Measurements from ENCODE around the gene MUC4.
A peak's percentile ranks its signal among the peaks of the same experiment; 100 is the strongest.
"Not testable (repeated sequence)": the region's sequence is repeated elsewhere in the genome, so short reads cannot be mapped to it uniquely, and the experiment has no call there.

Gene MUC4

DNA sequence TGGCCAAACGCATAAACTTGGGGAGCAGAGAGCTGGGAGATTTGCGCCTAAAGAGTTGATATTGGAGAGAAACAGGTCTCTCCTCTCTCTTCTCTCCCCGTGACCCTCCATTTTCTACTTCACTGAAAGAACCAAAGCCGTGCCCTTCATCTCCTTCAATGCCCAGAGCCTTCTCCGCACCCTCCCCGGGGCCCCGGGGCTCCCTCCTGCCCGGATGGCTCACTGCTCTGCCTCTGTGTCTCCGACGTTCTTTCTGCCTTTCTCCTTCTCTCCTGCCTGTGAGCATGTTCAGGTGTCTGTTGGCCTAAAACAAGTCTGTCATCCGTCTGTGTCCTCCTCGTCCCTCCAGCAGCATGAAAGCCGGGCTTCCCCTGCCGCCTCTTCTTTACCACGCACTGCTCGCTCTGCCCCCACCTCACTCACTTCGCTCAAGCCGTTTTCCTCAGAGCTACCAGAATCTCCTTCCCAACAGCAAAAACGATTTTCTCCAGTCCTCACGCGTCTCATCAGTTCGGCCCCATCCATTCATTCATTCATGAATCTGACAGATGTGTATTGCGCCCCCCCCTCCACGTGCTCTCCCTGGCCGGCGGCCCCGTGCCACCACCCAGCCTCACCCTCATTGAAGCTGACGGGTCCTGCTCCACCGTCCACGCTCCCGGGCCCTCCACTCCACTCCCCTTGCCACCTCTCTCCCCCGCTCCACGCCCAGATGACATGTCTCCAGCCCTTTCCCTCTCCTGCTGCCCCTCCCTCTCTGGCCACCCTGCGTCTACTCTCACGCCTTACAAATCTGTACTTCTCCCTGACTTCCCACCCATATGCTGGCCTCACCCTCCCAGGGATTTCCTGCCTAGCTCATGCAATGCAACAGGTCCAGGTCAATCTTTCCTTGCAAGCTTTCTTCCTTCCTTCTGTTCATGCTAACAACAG lies 10.2 kb downstream of the MUC4 start:
- Mint-ChIP-seq H3K27ac (peak overlapping the region; percentile 36 to 72), H3K4me3 (peak overlapping the region; percentile 51 to 53), H3K4me1 (ENCODE audit: low read depth in 2 of 2) (peaks cover 43% of the 10 kb centered on the region in 2 donors), H3K36me3 (ENCODE audit: insufficient read depth) (peaks cover 7% of the 10 kb centered on the region), H3K27me3 (peaks cover 5 to 27% of the 10 kb centered on the region in 2 donors), H3K9me3 (no peaks in the 10 kb centered on the region)
- DNase-seq (no peak), ATAC-seq (replicated peaks) (no peak)

- H3K4me1 Mint-ChIP-seq (ENCODE audit: low read depth in 2 of 2): peaks cover 36% of the 10 kb centered on the region in 2 donors
- H3K4me3 Mint-ChIP-seq: no peak overlapping the region
- H3K27me3 Mint-ChIP-seq: peaks cover 5 to 23% of the 10 kb centered on the region in 2 donors
- DNase-seq (no peak), ATAC-seq (replicated peaks) (no peak)
- no peaks in the 10 kb centered on the region for H3K9me3 Mint-ChIP-seq
- peaks cover 7% of the 10 kb centered on the region for H3K36me3 Mint-ChIP-seq (ENCODE audit: insufficient read depth)
- H3K27ac Mint-ChIP-seq: peak overlapping the region in 1 of 2 donors; percentile 69
Measured at GRCh38 chr3:195800240-195800639, 11.5 kb downstream of the MUC4 start.

- Mint-ChIP-seq H3K4me3 (no peak overlapping the region), H3K27me3 (peaks cover 6 to 16% of the 10 kb centered on the region in 2 donors), H3K36me3 (ENCODE audit: insufficient read depth) (peaks cover 3% of the 10 kb centered on the region), H3K4me1 (ENCODE audit: low read depth in 2 of 2) (peaks cover 3% of the 10 kb centered on the region in 2 donors), H3K9me3 (no peaks in the 10 kb centered on the region), H3K27ac (no peak overlapping the region)
- DNase-seq (no peak), ATAC-seq (replicated peaks) (no peak)
Measured at GRCh38 chr3:195796795-195797194, 14.9 kb downstream of the MUC4 start.

DNA sequence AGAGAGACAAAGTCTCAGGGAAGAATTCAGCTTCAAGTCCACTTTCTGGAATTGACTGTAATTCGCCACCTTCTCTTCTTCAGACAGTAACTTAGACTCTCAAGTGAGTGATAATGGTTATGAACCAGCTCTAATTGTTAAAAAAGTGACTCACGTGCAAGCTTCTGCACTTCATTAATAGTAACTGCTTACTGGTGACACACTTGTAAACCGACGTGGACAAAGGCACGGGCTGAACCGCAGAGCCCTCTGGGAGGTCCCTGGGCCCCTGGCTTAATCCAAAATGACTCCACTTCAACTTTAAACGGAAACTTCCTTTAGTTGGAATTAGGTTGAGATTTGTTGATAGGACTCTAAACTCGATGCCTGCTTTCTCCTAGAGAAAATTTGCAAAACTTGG lies 17.0 kb downstream of the MUC4 start:
- H3K4me1 Mint-ChIP-seq (ENCODE audit: low read depth in 2 of 2): peaks cover 9 to 12% of the 10 kb centered on the region in 2 donors

DNA sequence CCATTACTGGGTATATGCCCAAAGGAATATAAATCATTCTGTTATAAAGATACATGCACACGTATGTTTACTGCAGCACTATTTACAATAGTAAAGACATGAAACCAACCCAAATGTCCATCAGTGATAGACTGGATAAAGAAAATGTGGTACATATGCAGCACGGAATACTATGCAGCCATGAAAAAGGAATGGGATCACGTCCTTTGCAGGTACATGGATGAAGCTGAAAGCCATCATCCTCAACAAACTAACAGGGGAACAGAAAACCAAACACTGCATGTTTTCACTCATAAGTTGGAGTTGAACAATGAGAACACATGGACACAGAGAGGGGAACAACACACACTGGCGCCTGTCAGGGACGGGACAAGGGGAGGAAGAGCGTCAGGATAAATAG lies 19.1 kb downstream of the MUC4 start:
- not testable (repeated sequence) for H3K27ac Mint-ChIP-seq; DNase-seq; H3K9me3 Mint-ChIP-seq; ATAC-seq (replicated peaks); H3K36me3 Mint-ChIP-seq (ENCODE audit: insufficient read depth); H3K4me3 Mint-ChIP-seq
- Mint-ChIP-seq H3K4me1 (ENCODE audit: low read depth in 2 of 2) (peaks cover 24 to 29% of the 10 kb centered on the region in 2 donors), H3K27me3 (peaks cover 6 to 16% of the 10 kb centered on the region in 2 donors)

More for the DNA sequence above, 17.0 kb downstream of the MUC4 start:
- H3K27ac Mint-ChIP-seq: no peak overlapping the region
- H3K36me3 Mint-ChIP-seq (ENCODE audit: insufficient read depth): no peaks in the 10 kb centered on the region
- peaks cover 6 to 16% of the 10 kb centered on the region in 2 donors for H3K27me3 Mint-ChIP-seq
- ATAC-seq (replicated peaks) (no peak), DNase-seq (no peak)
- no peak overlapping the region for H3K4me3 Mint-ChIP-seq
- H3K9me3 Mint-ChIP-seq: no peaks in the 10 kb centered on the region

DNA sequence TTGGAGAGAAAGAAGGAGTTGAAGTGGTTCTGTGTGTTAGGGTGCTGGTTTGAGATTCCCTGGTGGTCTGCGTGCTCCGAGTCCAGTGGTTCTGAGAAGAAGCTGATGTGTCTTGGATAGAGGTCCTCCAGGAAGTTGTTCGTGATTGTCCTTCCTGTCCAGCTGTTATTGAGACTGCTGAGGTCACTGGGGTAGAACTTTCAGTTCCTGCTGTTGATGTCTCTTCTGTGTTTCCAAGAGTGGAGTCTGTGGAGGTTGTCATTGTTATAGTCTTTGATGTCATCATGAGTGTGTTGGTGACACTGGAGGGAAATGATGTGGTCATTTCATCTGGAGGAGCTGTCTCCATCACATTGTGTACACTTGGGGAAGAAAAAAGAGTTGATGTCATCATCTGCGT lies 20.8 kb downstream of the MUC4 start:
- no peak for DNase-seq
- H3K9me3 Mint-ChIP-seq: peaks cover 14 to 19% of the 10 kb centered on the region in 2 donors
- H3K4me3 Mint-ChIP-seq: no peak overlapping the region
- peaks cover 11% of the 10 kb centered on the region for H3K36me3 Mint-ChIP-seq (ENCODE audit: insufficient read depth)
- peaks cover 34 to 39% of the 10 kb centered on the region in 2 donors for H3K4me1 Mint-ChIP-seq (ENCODE audit: low read depth in 2 of 2)
- peaks cover 6 to 16% of the 10 kb centered on the region in 2 donors for H3K27me3 Mint-ChIP-seq
- ATAC-seq (replicated peaks): no peak
- peak overlapping the region in 1 of 2 donors; percentile 18 for H3K27ac Mint-ChIP-seq

DNA sequence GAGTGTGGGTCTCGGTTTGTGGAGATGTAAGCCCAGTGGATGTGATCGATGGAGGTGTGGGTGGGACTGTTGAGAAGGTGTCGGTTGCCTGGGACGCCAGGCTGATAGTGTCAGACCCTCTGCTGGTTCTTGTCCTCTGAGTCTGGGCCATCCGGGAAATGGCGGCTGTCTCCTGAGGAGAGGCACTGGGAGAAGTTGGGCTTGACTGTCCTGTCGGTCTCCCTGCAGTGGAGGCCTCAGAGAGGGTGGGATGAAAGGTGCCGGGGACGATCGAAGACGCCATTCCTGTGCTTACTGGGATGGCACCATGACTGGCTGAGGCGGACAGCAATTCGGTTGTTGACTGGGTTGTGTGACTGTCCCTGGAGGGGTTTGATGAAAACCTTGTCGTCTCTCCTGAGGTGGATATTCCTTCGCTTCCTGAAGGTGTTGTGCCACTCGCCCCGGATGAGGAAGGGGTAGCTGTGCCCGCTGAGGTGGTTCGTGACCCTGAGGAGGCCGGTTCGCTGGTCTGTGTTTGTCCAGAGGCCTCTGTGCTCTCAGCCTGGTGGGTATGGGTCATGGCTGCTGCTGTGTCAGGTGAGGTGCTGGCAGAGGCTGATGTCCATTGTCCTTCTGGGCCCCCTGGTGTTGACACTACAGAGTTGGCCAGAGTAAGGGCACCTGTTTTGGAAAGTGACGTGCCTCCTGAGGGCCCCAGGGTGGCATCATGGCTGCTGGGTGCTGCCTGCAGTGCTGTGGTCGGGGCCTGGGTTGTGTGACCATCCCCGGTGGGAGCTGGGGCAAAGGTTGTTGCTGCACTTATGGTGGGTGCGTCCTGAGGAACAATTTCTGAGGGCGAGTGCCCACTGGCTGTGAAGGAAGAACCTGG lies 22.8 kb downstream of the MUC4 start:
- H3K27me3 Mint-ChIP-seq: peaks cover 0 to 6% of the 10 kb centered on the region in 2 donors
- peak overlapping the region; percentile 82 for H3K27ac Mint-ChIP-seq
- H3K9me3 Mint-ChIP-seq: peaks cover 29 to 38% of the 10 kb centered on the region in 2 donors
- H3K4me1 Mint-ChIP-seq (ENCODE audit: low read depth in 2 of 2): peaks cover 53 to 59% of the 10 kb centered on the region in 2 donors
- ATAC-seq (replicated peaks) (no peak), DNase-seq (no peak)
- peak overlapping the region; percentile 53 to 62 for H3K4me3 Mint-ChIP-seq
- peaks cover 27% of the 10 kb centered on the region for H3K36me3 Mint-ChIP-seq (ENCODE audit: insufficient read depth)

DNA sequence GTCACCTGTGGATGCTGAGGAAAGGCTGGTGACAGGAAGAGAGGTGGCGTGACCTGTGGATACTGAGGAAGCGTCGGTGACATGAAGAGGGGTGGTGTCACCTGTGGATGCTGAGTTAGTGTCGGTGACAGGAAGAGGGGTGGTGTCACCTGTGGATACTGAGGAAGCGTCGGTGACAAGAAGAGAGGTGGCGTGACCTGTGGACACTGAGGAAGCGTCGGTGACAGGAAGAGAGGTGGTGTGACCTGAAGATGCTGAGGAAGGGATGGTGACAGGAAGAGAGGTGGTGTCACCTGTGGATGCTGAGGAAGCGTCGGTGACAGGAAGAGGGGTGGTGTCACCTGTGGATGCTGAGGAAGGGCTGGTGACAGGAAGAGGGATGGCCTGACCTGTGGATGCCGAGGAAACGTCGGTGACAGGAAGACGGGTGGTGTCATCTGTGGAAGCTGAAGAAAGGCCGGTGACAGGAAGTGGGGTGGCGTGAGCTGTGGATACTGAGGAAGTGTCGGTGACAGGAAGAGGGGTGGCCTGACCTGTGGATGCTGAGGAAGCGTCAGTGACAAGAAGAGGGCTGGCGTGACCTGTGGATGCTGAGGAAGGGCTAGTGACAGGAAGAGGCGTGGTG lies 25.8 kb downstream of the MUC4 start:
- Mint-ChIP-seq H3K27ac (peak overlapping the region; percentile 70 to 93), H3K4me1 (ENCODE audit: low read depth in 2 of 2) (peaks cover 73 to 77% of the 10 kb centered on the region in 2 donors), H3K36me3 (ENCODE audit: insufficient read depth) (peaks cover 40% of the 10 kb centered on the region), H3K9me3 (peaks cover 47 to 64% of the 10 kb centered on the region in 2 donors), H3K4me3 (peak overlapping the region; percentile 19 to 63)
- not testable (repeated sequence) for H3K27me3 Mint-ChIP-seq; DNase-seq; ATAC-seq (replicated peaks)

DNA sequence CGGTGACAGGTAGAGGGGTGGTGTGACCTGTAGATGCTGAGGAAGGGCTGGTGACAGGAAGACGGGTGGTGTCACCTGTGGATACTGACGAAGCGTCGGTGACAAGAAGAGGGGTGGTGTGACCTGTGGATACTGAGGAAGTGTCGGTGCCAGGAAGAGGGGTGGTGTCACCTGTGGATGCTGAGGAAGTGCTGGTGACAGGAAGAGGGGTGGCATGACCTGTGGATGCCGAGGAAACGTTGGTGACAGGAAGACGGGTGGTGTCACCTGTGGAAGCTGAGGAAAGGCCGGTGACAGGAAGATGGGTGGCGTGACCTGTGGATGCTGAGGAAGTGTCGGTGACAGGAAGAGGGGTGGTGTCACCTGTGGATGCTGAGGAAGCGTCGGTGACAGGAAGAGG lies 27.7 kb downstream of the MUC4 start:
- H3K36me3 Mint-ChIP-seq (ENCODE audit: insufficient read depth): peaks cover 42% of the 10 kb centered on the region
- peak overlapping the region; percentile 19 to 63 for H3K4me3 Mint-ChIP-seq
- ATAC-seq (replicated peaks); DNase-seq; H3K27me3 Mint-ChIP-seq: not testable (repeated sequence)
- peaks cover 56 to 81% of the 10 kb centered on the region in 2 donors for H3K9me3 Mint-ChIP-seq
- peaks cover 75% of the 10 kb centered on the region in 2 donors for H3K4me1 Mint-ChIP-seq (ENCODE audit: low read depth in 2 of 2)
- H3K27ac Mint-ChIP-seq: peak overlapping the region; percentile 56 to 70

DNA sequence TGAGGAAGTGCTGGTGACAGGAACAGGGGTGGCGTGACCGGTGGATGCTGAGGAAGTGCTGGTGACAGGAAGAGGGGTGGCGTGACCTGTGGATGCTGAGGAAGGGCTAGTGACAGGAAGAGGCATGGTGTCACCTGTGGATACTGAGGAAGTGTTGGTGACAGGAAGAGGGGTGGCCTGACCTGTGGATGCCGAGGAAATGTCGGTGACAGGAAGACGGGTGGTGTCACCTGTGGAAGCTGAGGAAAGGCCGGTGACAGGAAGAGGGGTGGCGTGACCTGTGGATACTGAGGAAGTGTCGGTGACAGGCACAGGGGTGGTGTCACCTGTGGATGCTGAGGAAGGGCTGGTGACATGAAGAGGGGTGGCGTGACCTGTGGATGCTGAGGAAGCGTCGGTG lies 30.5 kb downstream of the MUC4 start:
- H3K4me1 Mint-ChIP-seq (ENCODE audit: low read depth in 2 of 2): peaks cover 58 to 67% of the 10 kb centered on the region in 2 donors
- peak overlapping the region; percentile 50 to 62 for H3K4me3 Mint-ChIP-seq
- not testable (repeated sequence) for ATAC-seq (replicated peaks); DNase-seq; H3K27me3 Mint-ChIP-seq
- peak overlapping the region; percentile 82 to 95 for H3K27ac Mint-ChIP-seq
- H3K36me3 Mint-ChIP-seq (ENCODE audit: insufficient read depth): peaks cover 44% of the 10 kb centered on the region
- H3K9me3 Mint-ChIP-seq: peaks cover 55 to 76% of the 10 kb centered on the region in 2 donors

DNA sequence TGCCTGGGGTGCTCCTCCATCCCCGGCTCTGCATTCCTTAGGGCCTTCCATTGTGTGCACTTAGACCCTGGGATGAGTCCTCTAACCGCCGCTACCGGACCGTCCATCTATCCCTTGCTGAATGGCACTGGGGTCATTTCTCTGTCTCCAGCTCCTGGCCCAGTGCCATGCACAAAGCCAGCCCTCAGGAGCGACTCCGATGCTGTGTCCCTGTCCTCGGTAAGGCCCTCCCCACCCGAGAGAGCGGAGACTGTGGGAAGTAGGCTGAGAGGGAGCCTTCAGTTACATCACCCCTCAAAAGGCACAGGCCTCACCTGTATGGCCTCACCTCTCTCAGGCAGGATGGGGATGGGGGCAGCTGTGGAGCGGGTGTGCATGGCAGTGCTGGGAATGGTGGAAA lies 33.8 kb downstream of the MUC4 start:
- H3K27ac Mint-ChIP-seq: no peak overlapping the region

DNA sequence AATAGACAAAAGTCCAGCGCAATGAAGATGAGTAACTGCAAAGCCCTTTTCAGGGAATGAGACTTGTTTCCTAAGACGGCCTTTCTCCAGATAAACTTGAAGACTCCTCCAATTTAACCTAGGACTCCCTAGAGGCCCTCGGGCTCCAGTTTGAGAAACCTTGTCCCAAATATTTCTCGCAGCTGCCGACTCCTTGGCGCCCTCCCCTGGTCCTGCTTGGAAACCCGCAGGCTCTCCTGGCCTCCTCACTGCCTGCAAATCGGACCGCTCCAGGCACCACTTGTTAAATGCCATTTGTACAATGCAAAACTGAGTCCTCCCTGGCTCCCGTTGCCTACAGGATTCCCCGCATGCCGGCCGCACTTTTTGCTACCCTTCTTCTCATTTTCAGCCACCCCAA lies 36.8 kb downstream of the MUC4 start:
- DNase-seq (no peak), ATAC-seq (replicated peaks) (no peak)
- H3K27ac Mint-ChIP-seq: no peak overlapping the region
- H3K27me3 Mint-ChIP-seq: no peaks in the 10 kb centered on the region
- H3K4me1 Mint-ChIP-seq (ENCODE audit: low read depth in 2 of 2): peaks cover 10 to 17% of the 10 kb centered on the region in 2 donors
- peaks cover 17 to 18% of the 10 kb centered on the region in 2 donors for H3K9me3 Mint-ChIP-seq
- no peak overlapping the region for H3K4me3 Mint-ChIP-seq
- H3K36me3 Mint-ChIP-seq (ENCODE audit: insufficient read depth): peaks cover 13% of the 10 kb centered on the region

More for the DNA sequence above, 33.8 kb downstream of the MUC4 start:
- ATAC-seq (replicated peaks) (no peak), DNase-seq (no peak)
- Mint-ChIP-seq H3K9me3 (peaks cover 34 to 45% of the 10 kb centered on the region in 2 donors), H3K27me3 (no peaks in the 10 kb centered on the region), H3K36me3 (ENCODE audit: insufficient read depth) (peaks cover 23% of the 10 kb centered on the region), H3K4me1 (ENCODE audit: low read depth in 2 of 2) (peaks cover 31 to 41% of the 10 kb centered on the region in 2 donors), H3K4me3 (peak overlapping the region in 1 of 2 donors; percentile 39)
